IPS-18c (cell line): Measurements from ENCODE around the gene ANKRA2.
"Not testable (repeated sequence)": the region's sequence is repeated elsewhere in the genome, so short reads cannot be mapped to it uniquely, and the experiment has no call there.

ENCODE experiments used
- H3K4me3 ChIP-seq: 2 replicates; pipeline ENCODE4 v1.7.0; 2013; ENCODE audit warnings: low read depth, mild to moderate bottlenecking, low read length, moderate library complexity; ENCODE audit not compliant: insufficient read depth
- H3K9me3 ChIP-seq: one replicate; pipeline ENCODE4 v1.6.1; 2013; ENCODE audit warnings: mild to moderate bottlenecking, low read length, moderate library complexity; ENCODE audit not compliant: control insufficient read depth, insufficient read depth

Gene ANKRA2

DNA sequence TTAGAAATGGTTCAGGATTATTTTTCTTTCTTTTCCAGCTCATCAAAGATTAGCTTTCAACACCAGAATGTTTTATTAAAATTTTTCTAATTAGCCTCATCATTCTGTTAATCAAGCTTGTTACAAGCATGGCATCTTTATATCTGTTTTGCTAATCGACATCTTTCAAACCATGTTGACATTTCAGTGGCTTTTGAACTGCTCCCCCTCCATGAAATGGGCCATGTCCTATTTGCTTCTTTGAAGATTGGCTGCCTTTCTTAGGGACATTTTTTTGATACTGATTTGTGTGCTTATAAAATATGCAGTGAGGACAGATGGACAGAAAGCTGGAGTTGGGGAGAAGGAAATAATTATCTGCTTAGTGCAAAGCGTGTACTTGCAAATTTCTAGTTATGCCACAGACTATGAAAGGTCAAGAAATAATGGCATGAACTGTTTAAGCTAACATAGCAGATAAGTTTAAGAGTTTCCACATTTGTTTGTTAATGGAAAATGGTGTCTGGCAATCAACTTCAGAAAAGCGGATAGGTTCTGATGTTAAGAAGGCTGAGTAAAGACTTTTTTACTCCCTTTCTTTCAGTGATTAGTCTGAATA, 39.7 kb downstream of the ANKRA2 start:
- no peak overlapping the region for H3K4me3 ChIP-seq

DNA sequence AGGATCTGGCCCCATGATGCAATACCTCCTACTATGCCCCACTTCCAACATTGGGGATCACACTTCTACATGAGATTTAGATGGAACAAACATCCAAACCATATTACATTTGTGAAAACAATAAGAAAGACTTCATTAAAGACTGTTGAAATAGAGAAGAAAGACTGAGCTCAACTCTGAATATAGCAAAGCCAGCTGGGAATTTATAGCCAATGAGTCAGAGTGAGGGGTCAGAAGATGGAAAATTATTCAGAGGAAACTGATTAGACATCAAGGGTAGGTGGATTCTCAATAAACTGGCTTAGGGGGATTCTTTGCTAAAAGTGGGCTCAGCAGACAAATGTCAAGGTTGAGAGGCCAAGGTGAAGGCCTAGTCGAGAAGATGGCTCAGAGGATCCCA, 41.6 kb downstream of the ANKRA2 start:
- H3K9me3 ChIP-seq = no peaks in the 10 kb centered on the region
- H3K4me3 ChIP-seq = no peak overlapping the region

More for the DNA sequence above, 39.7 kb downstream of the ANKRA2 start:
- H3K9me3 ChIP-seq = no peaks in the 10 kb centered on the region

DNA sequence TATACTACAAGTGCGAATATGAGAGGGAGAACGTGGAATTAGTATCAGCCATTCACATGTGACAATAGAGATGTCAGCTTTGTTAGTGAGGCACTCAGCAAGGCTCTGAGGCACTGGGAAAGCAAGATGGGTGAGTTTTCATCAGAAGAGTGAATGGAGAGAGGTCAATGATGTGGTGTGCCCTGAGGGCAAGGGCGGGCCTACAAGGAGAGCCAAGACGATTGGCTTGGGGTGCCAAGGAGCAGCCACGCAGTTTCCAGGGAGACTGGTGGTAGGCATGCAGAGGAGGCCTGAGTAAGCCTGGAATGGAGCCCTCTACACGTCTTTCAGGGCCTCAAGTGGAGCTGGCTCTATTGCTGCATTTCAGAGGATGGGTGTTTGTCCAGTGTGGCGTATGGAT, 42.5 kb downstream of the ANKRA2 start:
- no peak overlapping the region for H3K4me3 ChIP-seq
- no peaks in the 10 kb centered on the region for H3K9me3 ChIP-seq

DNA sequence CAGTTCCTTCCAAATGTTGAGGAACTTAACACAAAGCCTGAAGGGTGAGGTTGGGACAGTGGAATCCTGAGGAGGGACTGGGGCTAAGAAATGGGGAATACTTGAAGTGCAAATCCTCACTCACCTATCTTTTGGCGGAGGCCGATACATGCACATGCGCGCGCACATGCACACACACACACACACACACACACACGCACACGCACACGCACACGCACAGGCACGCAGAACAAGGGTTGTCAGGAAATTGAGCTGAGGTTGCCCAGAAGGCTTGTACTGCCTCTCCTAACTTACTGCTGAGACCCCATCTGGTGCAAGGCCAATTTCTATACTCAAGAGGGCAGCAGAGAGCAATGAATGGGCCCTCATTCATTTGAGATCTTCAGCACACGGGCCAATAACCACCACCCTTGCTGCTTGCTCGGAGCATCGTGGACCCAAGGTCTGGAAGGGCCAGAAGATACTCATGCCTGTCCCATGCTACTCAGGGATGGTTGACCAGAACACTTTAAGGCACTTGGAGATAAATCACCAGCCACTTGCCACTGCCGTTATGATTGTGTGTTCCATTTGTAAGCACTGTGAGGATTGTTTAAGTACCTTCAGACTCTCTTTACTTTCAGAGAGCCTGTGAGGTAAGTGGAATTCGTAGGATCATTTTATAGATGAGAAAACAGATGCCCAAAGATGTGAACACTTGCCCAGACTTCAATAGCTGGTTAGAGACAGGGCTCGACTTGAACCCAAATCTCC, 45.7 kb downstream of the ANKRA2 start:
- H3K4me3 ChIP-seq = no peak overlapping the region
- H3K9me3 ChIP-seq = no peaks in the 10 kb centered on the region

DNA sequence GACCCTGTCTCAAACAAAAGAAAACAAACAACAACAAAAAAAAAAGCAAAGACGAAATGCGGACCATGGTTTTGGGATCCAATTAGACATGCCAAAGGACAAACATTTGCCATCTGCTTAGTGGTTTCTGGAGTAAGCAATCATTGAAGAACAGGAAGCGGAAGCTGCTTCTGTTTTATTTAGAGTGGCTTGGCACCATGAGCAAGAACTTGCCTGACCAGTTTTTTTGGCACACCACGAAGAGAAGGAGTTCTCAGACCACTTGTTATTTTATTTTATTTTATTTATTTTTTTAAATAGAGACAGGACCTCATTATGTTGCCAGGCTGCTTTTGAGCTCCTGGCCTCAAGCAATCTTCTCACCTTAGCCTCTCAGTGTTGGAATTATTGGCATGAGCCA, 50.2 kb downstream of the ANKRA2 start:
- Histone ChIP-seq H3K9me3 (no peaks in the 10 kb centered on the region), H3K4me3 (no peak overlapping the region)

DNA sequence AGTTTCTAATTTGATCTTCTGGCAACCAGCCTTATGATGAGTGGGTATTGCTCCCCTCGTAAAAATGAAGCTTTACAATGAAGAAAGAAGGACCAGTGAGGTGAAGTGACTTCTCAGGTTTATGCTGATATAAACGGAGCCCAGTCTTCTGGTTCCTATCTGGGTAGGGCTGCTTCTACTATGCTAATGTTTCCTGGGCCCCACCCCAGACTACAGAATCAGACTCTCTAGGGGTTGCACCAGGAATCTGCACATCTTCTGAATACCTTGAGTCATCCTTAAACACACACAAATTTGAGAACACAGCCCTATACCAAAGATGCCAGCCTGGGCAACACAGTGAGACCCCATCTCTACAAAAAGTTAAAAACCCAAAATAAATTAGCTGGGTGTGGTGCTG, 51.0 kb downstream of the ANKRA2 start:
- Histone ChIP-seq H3K9me3 (no peaks in the 10 kb centered on the region), H3K4me3 (no peak overlapping the region)

DNA sequence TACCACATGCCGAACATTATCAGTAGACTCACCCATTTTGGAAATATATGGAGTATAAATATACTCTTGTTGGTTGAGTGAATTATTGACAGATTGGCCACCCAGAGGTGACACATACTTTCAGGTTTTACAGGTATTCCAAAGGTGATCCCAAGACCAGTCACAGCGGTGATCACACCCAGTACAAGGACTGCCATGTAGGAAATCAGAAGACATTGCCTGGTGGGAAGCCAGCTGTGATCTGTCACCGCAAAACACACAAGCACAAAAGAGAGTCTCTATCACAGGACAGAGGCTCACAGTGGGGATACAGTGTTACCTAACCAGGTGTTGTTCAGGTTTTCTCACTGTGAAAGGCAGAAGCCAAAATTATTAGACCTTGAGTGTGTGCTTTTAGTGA, 51.4 kb downstream of the ANKRA2 start:
- no peak overlapping the region for H3K4me3 ChIP-seq
- H3K9me3 ChIP-seq = no peaks in the 10 kb centered on the region

DNA sequence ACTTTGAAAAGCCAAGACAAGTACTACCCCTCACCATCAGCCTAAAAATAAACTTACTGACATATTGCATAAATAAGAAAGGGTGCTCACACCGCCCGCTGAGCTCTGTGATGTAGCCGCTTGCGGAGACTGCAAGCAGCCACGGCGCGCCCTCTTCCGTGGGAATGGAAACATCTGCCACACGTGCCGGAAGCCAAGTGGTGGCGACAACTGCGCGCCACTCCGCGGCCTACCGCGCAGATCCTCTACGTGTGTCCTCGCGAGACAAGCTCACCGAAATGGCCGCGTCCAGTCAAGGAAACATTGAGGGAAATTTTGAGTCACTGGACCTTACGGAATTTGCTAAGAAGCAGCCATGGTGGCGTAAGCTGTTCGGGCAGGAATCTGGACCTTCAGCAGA, 56.9 kb downstream of the ANKRA2 start:
- not testable (repeated sequence) for H3K4me3 ChIP-seq

DNA sequence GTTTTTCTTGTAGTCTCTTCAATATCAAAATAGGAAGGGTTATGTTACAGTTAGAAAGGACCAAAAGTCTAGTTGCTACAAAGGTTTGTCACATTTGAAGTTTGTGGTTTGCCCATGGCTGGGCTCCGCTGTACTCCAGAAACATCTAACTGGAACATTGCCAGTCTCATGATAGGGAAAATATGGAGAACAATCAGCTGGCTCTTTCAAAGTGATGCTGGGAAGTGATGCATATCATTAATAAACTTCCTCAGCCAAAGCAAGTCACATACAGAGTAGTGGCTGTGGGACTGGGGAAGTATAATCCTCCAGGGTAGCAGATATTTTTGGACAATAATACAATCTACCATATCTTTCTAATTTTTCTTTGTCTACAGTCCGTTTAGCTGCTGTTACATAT, 58.4 kb downstream of the ANKRA2 start:
- Histone ChIP-seq H3K9me3 (no peaks in the 10 kb centered on the region), H3K4me3 (no peak overlapping the region)

More for the DNA sequence above, 56.9 kb downstream of the ANKRA2 start:
- H3K9me3 ChIP-seq = not testable (repeated sequence)

DNA sequence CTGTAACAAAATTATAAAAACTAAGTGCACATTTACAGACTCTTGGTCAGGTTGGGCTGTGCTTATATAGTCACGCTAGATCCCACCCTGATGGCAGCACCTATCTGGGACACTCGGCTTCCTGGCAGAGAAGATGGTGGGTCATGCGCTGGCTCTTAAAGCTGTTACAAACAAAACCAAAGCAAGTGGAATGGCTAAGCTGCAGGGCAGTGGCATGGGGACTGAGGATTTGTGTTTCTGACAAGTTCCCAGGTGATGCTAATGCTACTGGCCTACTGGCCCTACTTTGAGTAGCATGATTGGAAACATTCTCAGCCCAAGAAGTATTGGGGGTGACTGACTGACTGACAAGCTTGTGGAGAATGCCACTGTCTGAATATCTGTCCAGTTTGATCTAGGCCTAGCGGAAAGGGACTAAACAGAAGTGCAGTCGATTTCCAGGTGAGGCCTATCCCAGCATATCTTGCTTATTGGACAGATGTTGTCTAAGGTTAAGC, 58.9 kb downstream of the ANKRA2 start:
- Histone ChIP-seq H3K9me3 (no peaks in the 10 kb centered on the region), H3K4me3 (no peak overlapping the region)
